GM21529 (cell line): ENCODE data around the gene BRIP1.
"Not testable (repeated sequence)": the region's sequence is repeated elsewhere in the genome, so short reads cannot be mapped to it uniquely, and the experiment has no call there.

ENCODE experiments used
- ATAC-seq: cut with Tn5 transposase; IDR thresholded peaks from one replicate; pipeline ENCODE4 v1.9.1; 2021; ENCODE audit not compliant: unreplicated experiment

The BRIP1 gene

DNA sequence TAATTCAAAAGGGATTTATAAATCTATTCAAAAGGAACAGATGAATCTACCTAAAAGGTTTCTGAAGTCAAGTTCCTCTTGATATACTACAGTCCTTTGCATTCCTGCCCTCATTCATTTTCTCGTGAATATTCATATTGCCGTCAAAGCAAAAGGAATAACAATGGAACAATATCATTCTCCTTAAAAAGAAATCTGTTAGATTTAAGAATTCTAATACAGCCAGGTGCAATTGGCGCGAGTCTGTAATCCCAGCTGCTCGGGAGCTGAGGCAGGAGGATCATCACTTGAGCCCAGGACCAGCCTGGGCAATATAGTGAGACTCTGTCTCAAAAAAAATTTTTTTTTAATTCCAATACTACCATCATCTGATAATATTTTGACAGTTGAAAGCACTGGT lies 130.3 kb downstream of the BRIP1 start:
- ATAC-seq = no peak

DNA sequence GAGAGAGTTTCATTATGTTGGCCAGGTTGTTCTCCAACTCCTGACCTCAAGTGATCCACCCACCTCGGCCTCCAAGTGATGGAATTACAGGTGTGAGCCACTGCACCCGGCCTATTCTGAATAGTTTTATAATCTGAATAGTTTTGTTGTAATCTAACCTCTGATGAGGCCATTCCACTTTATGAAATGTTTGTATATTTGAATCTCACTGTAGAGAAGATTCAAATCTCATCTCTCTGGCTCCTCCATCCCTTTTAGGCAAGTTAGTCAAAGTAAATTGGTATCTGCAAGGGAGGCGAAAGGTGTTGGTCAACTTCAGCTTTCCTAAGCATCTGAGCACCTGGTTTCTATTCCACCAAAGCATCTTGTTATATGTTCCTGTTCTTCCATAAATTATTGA lies 131.2 kb downstream of the BRIP1 start:
- ATAC-seq = no peak

DNA sequence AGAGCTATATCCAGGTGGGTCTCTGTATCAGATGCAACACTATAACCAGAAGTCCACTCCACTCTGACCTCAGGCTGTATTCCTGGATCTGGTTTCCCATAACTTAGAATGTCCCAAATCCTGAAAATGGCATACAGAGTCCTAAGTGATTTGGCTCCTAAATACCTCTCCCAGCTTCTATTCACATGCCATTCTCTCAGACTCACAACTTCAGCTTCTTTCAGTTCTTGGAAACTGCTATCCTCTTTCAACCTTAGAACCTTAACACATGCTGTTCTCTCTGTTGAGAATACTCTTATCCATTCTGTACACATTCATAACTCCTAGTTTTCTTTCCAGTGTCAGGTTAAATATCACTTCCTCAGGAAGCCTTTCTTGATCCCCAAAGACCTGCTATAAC lies 132.0 kb downstream of the BRIP1 start:
- no peak for ATAC-seq

DNA sequence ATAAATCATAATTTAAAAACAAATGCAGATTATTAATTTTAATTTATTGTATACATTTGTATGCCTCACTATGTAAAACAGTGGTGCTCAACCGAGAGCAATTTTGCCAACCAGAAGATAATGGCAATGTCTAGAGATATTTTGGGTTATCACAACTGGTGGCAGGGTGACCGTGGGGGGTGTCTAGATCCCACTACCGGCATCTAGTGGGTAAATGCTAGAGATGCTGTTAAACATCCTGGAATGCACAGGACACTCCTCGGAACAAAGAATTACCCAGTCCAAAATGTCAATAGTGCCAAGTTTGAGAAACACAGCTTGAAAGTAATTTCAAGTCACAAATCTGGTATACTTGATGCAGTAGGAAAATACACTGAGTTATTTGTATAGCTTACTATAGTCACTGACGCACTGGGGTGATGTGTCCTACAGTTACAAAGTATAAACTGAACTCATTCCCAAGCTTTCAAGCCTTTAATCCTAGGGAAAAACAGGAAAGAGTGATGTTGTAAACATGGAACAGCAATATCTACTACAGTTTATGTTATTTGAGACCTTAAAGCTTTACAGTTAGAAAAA lies 133.5 kb downstream of the BRIP1 start:
- ATAC-seq = no peak

DNA sequence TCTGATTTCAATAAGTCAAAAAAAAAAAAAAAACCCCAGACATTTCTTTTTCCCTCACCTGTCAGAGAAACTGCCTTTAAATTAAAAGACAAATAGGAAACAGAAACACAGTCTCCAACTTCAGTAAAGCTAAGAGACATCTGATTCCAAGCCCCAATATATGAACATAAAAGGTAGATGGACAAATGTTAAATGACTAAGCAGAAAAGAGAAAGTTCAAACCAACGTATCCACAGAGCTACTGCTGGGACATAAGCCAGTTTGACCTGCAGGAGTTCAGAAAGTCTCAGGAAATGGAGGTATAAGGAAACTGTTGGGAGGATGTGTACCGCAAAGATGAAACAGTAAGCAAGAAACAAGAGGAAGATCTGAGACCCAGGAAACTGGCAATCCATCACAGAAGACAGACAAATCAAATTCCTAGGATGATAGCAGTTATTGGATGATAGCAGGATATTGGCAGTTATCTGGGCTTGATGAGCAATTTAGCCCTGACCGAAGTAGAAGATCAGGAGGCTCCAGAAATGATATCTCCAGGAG lies 135.0 kb downstream of the BRIP1 start:
- ATAC-seq = no peak

DNA sequence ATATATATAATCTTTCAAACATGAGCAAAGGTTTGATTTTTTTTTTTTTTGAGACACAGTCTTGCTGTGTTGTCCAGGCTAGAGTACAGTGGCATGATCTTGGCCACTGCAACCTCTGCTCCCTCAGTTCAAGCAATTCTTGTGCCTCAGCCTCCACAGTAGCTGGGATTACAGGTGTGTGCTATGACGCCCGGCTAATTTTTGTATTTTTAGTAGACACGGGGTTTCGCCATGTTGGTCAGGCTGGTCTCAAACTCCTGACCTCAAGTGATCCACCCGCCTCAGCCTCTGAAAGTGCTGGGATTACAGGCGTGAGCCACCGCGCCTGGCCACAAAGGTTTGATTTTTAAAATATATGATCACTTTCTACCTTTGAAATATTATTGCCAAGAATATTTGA lies 135.5 kb downstream of the BRIP1 start:
- ATAC-seq = not testable (repeated sequence)

- ATAC-seq = no peak
These were observed 136.4 kb downstream of the BRIP1 start for GRCh38 chr17:61726977-61727376.

DNA sequence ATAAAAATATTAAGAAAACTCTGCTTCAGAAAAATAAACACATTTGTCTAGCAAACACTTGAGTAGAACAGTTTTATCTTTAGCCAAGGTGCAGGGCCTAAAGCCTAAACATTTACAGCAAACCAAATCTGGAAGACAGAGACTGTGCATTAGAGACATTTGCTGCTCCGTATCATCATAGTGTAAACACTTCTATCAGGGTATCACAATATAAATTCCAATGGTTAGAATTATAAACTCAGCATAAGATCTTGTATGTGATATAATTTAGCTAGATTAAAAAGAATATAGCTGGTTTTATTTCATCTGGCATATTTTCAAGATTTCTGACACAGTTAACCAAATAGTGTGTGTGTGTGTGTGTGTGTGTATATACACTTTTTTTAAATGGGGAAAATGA lies 138.6 kb downstream of the BRIP1 start:
- ATAC-seq = no peak

DNA sequence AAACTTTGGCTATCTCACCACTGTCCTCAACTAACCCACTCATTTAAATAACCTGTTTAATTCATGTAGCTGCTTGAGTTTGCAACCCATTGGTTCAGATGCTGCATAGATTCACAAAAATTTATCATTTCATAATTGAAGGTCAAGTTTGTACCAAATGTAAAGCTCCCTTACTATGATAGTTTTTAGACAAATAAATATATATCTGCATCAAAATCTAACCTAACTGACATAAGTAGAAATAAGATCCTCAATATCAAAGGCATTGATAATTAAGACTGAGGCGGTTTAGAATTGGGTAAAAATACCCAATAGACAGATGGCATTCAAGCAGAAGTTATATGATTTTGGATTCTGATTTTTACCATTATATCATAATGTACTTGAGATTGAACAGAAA lies 139.4 kb downstream of the BRIP1 start:
- no peak for ATAC-seq

DNA sequence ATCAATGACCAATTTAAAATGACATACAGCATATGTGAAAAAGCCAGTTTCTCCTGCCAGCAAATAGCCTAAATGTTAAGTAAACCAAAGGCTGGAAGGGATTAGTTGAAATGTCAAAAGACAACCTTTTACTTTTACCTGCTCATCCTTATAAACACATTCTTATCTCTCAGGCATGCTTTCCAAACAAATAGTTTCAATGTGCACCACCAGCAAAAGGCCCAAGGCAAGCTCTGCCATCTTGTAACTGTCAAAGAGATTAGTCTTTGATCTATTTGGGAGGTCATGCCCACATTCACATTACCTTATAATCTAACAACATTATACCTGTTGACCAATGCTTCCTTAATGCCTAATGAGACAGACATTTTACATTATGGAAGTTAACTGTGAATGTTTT lies 140.1 kb downstream of the BRIP1 start:
- no peak for ATAC-seq

GRCh38 chr17:61722398-61722797 lies 140.9 kb downstream of the BRIP1 start:
- no peak for ATAC-seq

DNA sequence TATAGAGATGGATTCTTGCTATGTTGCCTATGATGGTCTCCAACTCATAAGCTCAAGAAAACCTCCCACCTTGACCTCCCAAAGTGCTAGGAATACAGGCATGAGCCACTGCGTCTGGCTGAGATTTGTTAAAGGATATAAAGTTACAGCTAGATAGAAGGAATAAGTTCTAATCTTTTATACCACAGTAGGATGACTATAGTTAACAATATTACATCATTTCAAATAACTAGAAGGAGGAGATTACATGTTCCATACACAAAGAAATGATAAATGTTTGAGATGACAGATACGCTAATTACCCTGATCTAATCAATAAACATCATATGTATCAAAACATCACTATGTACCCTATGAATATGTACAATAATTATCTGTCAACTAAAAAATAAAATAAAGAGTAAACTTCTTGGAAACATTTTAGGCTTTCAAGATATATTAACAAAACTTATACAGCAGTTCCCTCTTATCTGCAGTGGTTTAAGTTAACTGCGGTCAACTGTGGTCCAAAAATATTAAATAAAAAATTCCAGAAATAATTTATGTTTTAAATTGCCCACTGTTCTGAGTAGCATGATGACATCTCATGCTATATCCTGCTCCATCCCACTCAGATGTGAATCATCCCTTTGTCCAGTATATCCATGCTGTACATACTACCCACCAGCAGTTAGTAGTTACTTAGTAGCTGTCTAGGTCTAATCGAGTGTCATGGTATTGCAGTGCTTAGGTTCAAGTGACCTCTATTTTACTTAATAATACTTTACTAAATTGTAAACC lies 143.1 kb downstream of the BRIP1 start:
- ATAC-seq = no peak

DNA sequence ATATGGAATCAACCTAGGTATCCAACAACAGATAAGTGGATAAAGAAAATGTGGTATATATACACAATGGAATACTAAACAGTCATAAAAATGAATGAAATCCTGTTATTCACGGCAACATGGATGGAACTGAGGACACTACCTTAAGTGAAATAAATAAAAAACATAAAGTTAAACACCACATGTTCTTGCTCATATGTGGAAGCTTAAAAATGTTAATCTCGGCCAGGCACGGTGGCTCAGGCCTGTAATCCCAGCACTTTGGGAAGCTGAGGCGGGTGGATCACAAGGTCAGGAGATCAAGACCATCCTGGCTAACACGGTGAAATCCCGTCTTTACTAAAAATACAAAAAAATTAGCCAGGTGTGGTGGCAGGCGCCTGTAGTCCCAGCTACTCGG lies 144.1 kb downstream of the BRIP1 start:
- ATAC-seq = not testable (repeated sequence)

GRCh38 chr17:61718022-61718421 lies 145.3 kb downstream of the BRIP1 start:
- no peak for ATAC-seq

GRCh38 chr17:61717352-61717751 lies 146.0 kb downstream of the BRIP1 start:
- no peak for ATAC-seq

DNA sequence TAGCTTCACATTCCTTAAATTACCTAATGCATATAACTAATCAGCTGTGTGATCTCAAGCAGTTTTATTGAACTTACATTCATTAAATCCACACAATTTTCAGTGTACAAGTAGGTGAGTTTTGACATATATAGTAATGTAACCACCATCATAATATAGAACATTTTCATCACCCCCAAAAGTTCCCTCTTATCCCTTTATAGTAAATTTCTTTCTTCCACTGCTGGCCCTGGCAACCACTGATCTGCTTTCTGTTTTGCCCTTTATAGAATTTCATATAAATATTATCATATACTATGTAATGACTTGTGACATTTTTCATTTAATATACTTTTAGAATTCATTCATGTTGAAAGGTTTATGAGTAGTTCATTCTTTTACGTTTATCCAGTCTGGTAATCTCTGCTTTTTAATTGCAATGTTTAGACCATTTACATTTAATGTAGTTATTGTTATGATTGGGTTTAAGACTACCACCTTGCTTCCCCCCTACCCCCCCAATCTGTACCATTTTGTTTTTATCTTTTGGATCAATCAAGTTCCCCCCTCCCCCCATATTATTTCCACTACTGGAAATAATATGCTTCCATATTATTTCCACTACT lies 147.0 kb downstream of the BRIP1 start:
- ATAC-seq = no peak

GRCh38 chr17:61715348-61715747 lies 148.0 kb downstream of the BRIP1 start:
- ATAC-seq = no peak

DNA sequence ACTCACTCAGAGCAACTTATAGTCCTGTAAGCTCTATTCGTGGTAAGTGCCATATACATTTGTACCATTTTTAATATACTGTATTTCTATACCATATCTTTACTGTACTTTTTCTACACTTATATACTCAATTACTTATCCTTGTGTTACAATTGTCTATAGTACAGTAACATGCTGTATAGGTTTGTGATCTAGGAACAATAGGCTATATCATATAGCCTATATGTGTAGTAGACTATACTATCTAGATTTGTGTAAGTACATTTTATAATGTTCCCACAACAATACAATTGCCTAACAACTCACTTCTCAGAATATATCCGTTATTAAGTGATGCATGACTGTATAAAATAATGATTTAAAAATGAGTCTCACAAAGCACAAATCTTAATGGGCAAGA lies 149.0 kb downstream of the BRIP1 start:
- ATAC-seq = no peak

DNA sequence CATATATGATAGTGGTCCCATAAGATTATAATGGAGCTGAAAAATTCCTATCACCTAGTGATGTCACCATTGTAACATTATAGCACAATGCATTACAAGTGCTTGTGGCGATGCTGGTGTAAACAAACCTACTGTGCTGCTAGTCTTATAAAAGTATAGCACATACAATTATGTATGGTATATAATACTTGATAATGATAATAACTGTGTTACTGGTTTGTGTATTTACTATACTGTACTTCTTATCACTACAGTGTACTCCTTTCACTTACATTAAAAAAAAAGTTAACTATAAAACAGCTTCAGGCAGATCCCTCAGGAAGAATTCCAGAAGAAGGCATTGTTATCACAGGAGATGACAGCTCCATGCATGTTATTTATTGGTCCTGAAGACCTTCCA lies 150.3 kb downstream of the BRIP1 start:
- no peak for ATAC-seq

DNA sequence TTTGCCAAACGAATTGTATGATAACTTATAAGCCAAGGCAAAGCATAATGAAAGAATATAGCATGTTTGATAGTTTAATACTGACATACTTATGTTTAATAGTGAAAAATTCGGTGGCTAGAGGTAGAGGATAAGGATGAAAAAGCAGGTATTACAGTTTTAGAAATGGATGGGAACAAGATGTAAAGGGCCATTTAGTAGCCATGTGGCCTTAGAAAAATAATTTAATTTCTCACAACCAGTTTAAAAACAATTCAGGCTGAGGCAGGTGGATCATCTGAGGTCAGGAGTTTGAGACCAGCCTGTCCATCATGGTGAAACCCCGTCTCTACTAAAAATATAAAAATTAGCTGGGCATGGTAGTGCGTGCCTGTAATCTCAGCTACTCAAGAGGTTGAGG lies 152.8 kb downstream of the BRIP1 start:
- no peak for ATAC-seq

- ATAC-seq = no peak
These were observed 153.8 kb downstream of the BRIP1 start for GRCh38 chr17:61709567-61709966.

DNA sequence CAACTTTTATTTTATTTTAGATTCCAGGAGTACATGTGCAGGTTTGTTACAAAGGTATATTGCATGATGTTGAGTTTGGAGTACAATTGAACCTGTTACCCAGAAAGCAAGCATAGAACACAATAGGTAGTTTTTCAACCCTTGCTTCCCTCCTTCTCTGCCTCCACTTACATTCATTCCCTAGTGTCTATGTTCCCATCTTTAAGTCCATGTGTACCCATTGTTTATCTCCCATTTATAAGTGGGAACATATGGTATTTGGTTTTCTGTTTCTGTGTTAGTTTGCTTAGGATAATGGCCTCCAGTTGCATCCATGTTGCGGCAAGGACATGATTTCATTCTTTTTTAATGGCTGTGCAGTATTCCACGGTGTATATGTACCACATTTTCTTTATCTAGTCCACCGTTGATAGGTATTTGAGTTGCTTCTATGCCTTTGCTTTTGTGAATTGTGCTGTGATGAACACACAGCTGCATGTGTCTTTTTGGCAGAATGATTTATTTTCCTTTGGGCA lies 158.3 kb downstream of the BRIP1 start:
- ATAC-seq = no peak
